Ovary (tissue), 3 donors: ENCODE results near the gene ADAMTS17.

Experiments used
- CTCF ChIP-seq, 3 donors: fragments of 450-650 bp in 2 of 3; fragments of 200-600 bp in 1 of 3; IDR thresholded peaks; one replicate each; pipeline versions ENCODE4 v1.5.1 to v1.8.0; 2016 to 2022; ENCODE audit warnings: antibody characterized with exemption in 3 of 3, mild to moderate bottlenecking in 1 of 3
- EP300 ChIP-seq: sonication (generic); formaldehyde crosslinking; IDR thresholded peaks from one replicate; pipeline ENCODE4 v1.6.1; 2017; ENCODE audit warnings: antibody characterized with exemption
- POLR2A ChIP-seq: fragments of 450-650 bp; IDR thresholded peaks from one replicate; pipeline ENCODE4 v1.6.1; 2017; ENCODE audit warnings: antibody characterized with exemption, mild to moderate bottlenecking, moderate library complexity
- donor health status: DM: no; HTN: no; CAD: no.

GRCh38 chr15:100255644-100256043 lies 86.1 kb downstream of the ADAMTS17 start:
- no peak for TF ChIP-seq CTCF (IDR thresholded peaks at IDR 0.05)
- TF ChIP-seq POLR2A, result no peak
- TF ChIP-seq EP300, result no peak
